ENCODE measurements around the gene CRMP1. TPM values are rescaled to one million over a fixed set of nuclear protein-coding genes. Genes with fewer than 3 reads are reported as not detected.

CRMP1 gene
- total and polyA plus RNA-seq, 2 of the 8 experiments (the other 6 are each of a cell fraction or from before 2014, with no cell fraction given), result 120 to 131 TPM

DNA sequence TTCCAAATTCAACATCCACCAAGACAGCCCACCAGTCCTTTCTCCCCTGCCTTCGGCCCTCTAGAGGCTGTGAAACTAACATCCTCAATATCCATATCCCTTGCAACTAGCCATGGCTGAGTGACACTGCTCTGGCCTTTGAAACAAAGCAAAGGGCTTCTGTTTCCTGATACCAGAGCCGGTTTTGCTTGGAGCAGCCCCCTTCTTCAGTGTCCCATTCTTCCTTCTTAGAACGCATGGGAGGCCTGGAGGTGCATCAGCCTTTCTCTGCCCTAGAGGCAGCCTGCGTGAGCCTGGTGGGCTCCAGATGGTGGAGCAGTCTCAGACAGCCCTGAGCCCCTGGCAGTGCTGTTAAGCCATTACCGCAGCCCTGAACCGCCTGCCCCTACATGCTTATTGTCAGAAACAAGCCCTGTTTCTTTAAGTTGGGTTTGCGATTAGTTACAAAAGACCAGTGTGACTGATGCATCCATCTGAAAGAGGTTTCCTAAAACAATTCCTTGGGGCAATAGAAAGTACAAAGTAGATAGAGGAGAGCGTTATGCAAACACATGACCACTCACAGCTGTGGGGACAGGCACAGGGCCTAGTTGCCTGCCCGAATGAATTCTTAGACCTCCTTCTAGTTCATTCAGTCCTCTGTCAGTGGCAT is 107.8 kb downstream of the CRMP1 start:
- 0 out of 2 replicates have a peak overlapping the region, but pooled peaks have one; percentile 28 for H2BK5ac ChIP-seq (ENCODE audit: low read depth, low read length)
- H2BK120ac ChIP-seq (replicated peaks; ENCODE audit: low read depth, low read length), result no peak overlapping the region
- WGBS, 2 experiments (ENCODE audit: extremely low coverage in 1 of 2, insufficient coverage in 1 of 2, insufficient read length in 1 of 2, insufficient replicate concordance in 2 of 2, low coverage in 1 of 2, low lambda C conversion rate in 2 of 2, missing lambda C conversion rate in 1 of 2), result 75% methylated on average over 9 of the region's 9 CpGs; no CpG with 5 or more reads in 1 of the 2 experiments
- DNase-seq (ENCODE audit: low read depth in 1 of 2, low spot score in 2 of 2) (peak in 1 of 2 experiments; percentile 43), FAIRE-seq (no peak)
- TF ChIP-seq CTBP2 (IDR thresholded peaks at IDR 0.05; ENCODE audit: borderline replicate concordance, insufficient read depth, insufficient read length, low read length) (no peak), SP4 (IDR thresholded peaks at IDR 0.05; ENCODE audit: low read length) (no peak), E2F6 (IDR thresholded peaks at IDR 0.05) (no peak), KDM1A (IDR thresholded peaks at IDR 0.05; ENCODE audit: borderline replicate concordance, low read length) (no peak), RAD21 (IDR thresholded peaks at IDR 0.05 in 1 of 2, conservative IDR thresholded peaks at IDR 0.05 in 1 of 2; ENCODE audit: low read depth in 2 of 2, low read length in 2 of 2) (peak; percentile 9 to 21; a peak in 2 of 4 replicates)
- TF ChIP-seq, protein P1, sequence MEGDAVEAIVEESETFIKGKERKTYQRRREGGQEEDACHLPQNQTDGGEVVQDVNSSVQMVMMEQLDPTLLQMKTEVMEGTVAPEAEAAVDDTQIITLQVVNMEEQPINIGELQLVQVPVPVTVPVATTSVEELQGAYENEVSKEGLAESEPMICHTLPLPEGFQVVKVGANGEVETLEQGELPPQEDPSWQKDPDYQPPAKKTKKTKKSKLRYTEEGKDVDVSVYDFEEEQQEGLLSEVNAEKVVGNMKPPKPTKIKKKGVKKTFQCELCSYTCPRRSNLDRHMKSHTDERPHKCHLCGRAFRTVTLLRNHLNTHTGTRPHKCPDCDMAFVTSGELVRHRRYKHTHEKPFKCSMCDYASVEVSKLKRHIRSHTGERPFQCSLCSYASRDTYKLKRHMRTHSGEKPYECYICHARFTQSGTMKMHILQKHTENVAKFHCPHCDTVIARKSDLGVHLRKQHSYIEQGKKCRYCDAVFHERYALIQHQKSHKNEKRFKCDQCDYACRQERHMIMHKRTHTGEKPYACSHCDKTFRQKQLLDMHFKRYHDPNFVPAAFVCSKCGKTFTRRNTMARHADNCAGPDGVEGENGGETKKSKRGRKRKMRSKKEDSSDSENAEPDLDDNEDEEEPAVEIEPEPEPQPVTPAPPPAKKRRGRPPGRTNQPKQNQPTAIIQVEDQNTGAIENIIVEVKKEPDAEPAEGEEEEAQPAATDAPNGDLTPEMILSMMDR (IDR thresholded peaks at IDR 0.05; ENCODE audit: control extremely low read depth in 1 of 3, insufficient read depth in 1 of 3, low read depth in 1 of 3, low read length in 3 of 3), result peak in 1 of 3 experiments; percentile 23; a peak in 2 of 4 replicates
- no peaks in the 10 kb centered on the region for H3K79me2 ChIP-seq (ENCODE audit: control insufficient read depth in 1 of 2, insufficient read depth in 2 of 2, low read length in 2 of 2)
- no peak overlapping the region for H3K4ac ChIP-seq (replicated peaks; ENCODE audit: insufficient read length, low read depth, low read length)
- no peak overlapping the region for H3K27ac ChIP-seq (ENCODE audit: low read depth, low read length)
- no peaks in the 10 kb centered on the region for H3K27me3 ChIP-seq (replicated peaks in 1 of 4; ENCODE audit: control insufficient read depth in 3 of 4, extremely low read depth in 1 of 4, insufficient read depth in 3 of 4, low read length in 3 of 4)
- no peak overlapping the region for H2BK15ac ChIP-seq (ENCODE audit: low read length)
- H2BK20ac ChIP-seq (ENCODE audit: low read length), result no peak overlapping the region
- no peak overlapping the region for H4K8ac ChIP-seq (ENCODE audit: extremely low read depth, insufficient read depth, low read length)
- no peak overlapping the region for H2BK12ac ChIP-seq (ENCODE audit: low read depth, low read length)
- H3K14ac ChIP-seq (ENCODE audit: insufficient read length), result no peak overlapping the region
- no peaks in the 10 kb centered on the region for H3K79me1 ChIP-seq (ENCODE audit: low read depth, low read length)
- peaks cover 0 to 5% of the 10 kb centered on the region in 2 experiments for H4K20me1 ChIP-seq (replicated peaks in 1 of 2; ENCODE audit: control insufficient read depth in 1 of 2, insufficient read depth in 2 of 2, low read length in 2 of 2)
- peaks cover 0 to 2% (median 1%) of the 10 kb centered on the region in 4 experiments; a peak in 1 of 7 replicates for H3K4me1 ChIP-seq (replicated peaks in 1 of 4; ENCODE audit: control insufficient read depth in 3 of 4, insufficient read depth in 4 of 4, low read length in 3 of 4)
- H3K18ac ChIP-seq (ENCODE audit: extremely low read depth, low read length), result no peak overlapping the region
- H3K23me2 ChIP-seq (ENCODE audit: low read depth, low read length), result peaks cover 3% of the 10 kb centered on the region
- H4K91ac ChIP-seq (replicated peaks; ENCODE audit: insufficient read length, low read length), result no peak overlapping the region
- no peak overlapping the region for H4K5ac ChIP-seq (ENCODE audit: insufficient read length, low read depth, low read length)
- H3K9ac ChIP-seq (replicated peaks in 1 of 4; ENCODE audit: extremely low read depth in 1 of 4, low read depth in 3 of 4, low read length in 3 of 4), result no peak overlapping the region
- H3K4me3 ChIP-seq (ENCODE audit: extremely low read depth in 1 of 4, insufficient read depth in 2 of 4, low read depth in 3 of 4, low read length in 4 of 4), result no peak overlapping the region
- no peaks in the 10 kb centered on the region for H3K9me3 ChIP-seq (ENCODE audit: insufficient read depth in 2 of 2, low read depth in 1 of 2, low read length in 1 of 2)
- H2AK5ac ChIP-seq (ENCODE audit: low read depth, low read length), result no peak overlapping the region
- no peak overlapping the region for H3K4me2 ChIP-seq (ENCODE audit: insufficient read depth in 1 of 2, low read depth in 2 of 2, low read length in 2 of 2)
- no peak overlapping the region for H2AFZ ChIP-seq (ENCODE audit: low read length)
- CTCF ChIA-PET (ENCODE audit: partially characterized antibody), result interaction anchor here (0.7 to 1.6 kb wide), 4 partner anchors 15 to 386 kb away, joined by 3 to 5 read pairs (median 4); partner anchors contain the start of gene EVC
- no peak overlapping the region for H3K56ac ChIP-seq (replicated peaks; ENCODE audit: insufficient read length, low read depth, low read length)
- H3K23ac ChIP-seq (ENCODE audit: insufficient read length), result no peak overlapping the region
- POLR2A ChIA-PET (ENCODE audit: partially characterized antibody), result no interaction called here
- H3K36me3 ChIP-seq (ENCODE audit: control insufficient read depth in 2 of 4, insufficient read depth in 4 of 4, low read length in 3 of 4), result peaks cover 0 to 4% (median 4%) of the 10 kb centered on the region in 4 experiments; a peak in 5 of 8 replicates

Data from H1 (cell line).